Neural progenitor cell (in vitro differentiated cells): ENCODE measurements around the gene TRAT1.

Source experiments
- CTCF ChIP-seq: fragments of 200-600 bp; sonication (generic); IDR thresholded peaks from 2 replicates; pipeline ENCODE4 v1.5.1; 2017; ENCODE audit warnings: antibody characterized with exemption, mild to moderate bottlenecking
- EZH2 ChIP-seq: fragments of 200-600 bp; sonication (generic); IDR thresholded peaks from 2 replicates; pipeline ENCODE4 v1.6.1; 2017; ENCODE audit warnings: antibody characterized with exemption, mild to moderate bottlenecking, moderate library complexity

- TF ChIP-seq CTCF: no peak
- TF ChIP-seq EZH2: no peak
Measured at GRCh38 chr3:108804437-108804836, 18.1 kb upstream of the TRAT1 start.
